Glutamatergic neuron (in vitro differentiated cells): Measurements from ENCODE around the gene MMP28. TPM values are rescaled to one million over a fixed set of nuclear protein-coding genes. Genes with fewer than 3 reads are reported as not detected.

Source experiments
- DNase-seq: peaks from one replicate; pipeline ENCODE4 v3.0.0; 2022
- H3K27ac Mint-ChIP-seq: one replicate; pipeline ENCODE4 v1.8.0; 2020; ENCODE audit warnings: mild to moderate bottlenecking, mixed read lengths, inconsistent platforms; ENCODE audit not compliant: unreplicated experiment
- H3K27me3 Mint-ChIP-seq: one replicate; pipeline ENCODE4 v1.8.0; 2020; ENCODE audit warnings: mild to moderate bottlenecking, moderate library complexity, mixed read lengths, inconsistent platforms; ENCODE audit not compliant: unreplicated experiment
- H3K36me3 Mint-ChIP-seq: one replicate; pipeline ENCODE4 v1.8.0; 2020; ENCODE audit warnings: mild to moderate bottlenecking, mixed read lengths, inconsistent platforms; ENCODE audit not compliant: unreplicated experiment
- H3K4me1 Mint-ChIP-seq: one replicate; pipeline ENCODE4 v1.8.0; 2020; ENCODE audit warnings: mild to moderate bottlenecking, low read depth, mixed read lengths, inconsistent platforms; ENCODE audit not compliant: unreplicated experiment
- H3K4me3 Mint-ChIP-seq: one replicate; pipeline ENCODE4 v1.8.0; 2020; ENCODE audit warnings: mild to moderate bottlenecking, mixed read lengths, inconsistent platforms; ENCODE audit not compliant: unreplicated experiment
- H3K9me3 Mint-ChIP-seq: one replicate; pipeline ENCODE4 v1.8.0; 2020; ENCODE audit warnings: mild to moderate bottlenecking, moderate library complexity, mixed read lengths, inconsistent platforms; ENCODE audit not compliant: unreplicated experiment
- long read RNA-seq: library from polyadenylated mRNA; unstranded; transcript quantifications from one replicate; pipeline ENCODE4 v2.0.0, GENCODE V29; 2020; ENCODE audit not compliant: unreplicated experiment
- total RNA-seq: library from RNA; stranded (reverse); fragmentation: NEBNext Ultra II Directional; extraction: Animal tissue kit (Norgen Biotek cat#: 25700); gene quantifications from one replicate; pipeline ENCODE4 v1.2.1, GENCODE V29; 2021; ENCODE audit not compliant: unreplicated experiment
- TF ChIP-seq, protein P1 (sequence below): fragments of 200-600 bp; sonication (generic); IDR thresholded peaks from one replicate; pipeline ENCODE4 v1.5.0; 2021; ENCODE audit not compliant: partially characterized antibody, unreplicated experiment

MMP28 gene, protein sequence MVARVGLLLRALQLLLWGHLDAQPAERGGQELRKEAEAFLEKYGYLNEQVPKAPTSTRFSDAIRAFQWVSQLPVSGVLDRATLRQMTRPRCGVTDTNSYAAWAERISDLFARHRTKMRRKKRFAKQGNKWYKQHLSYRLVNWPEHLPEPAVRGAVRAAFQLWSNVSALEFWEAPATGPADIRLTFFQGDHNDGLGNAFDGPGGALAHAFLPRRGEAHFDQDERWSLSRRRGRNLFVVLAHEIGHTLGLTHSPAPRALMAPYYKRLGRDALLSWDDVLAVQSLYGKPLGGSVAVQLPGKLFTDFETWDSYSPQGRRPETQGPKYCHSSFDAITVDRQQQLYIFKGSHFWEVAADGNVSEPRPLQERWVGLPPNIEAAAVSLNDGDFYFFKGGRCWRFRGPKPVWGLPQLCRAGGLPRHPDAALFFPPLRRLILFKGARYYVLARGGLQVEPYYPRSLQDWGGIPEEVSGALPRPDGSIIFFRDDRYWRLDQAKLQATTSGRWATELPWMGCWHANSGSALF
- 0.49 TPM for total RNA-seq
- long read RNA-seq, result 0 reads

DNA sequence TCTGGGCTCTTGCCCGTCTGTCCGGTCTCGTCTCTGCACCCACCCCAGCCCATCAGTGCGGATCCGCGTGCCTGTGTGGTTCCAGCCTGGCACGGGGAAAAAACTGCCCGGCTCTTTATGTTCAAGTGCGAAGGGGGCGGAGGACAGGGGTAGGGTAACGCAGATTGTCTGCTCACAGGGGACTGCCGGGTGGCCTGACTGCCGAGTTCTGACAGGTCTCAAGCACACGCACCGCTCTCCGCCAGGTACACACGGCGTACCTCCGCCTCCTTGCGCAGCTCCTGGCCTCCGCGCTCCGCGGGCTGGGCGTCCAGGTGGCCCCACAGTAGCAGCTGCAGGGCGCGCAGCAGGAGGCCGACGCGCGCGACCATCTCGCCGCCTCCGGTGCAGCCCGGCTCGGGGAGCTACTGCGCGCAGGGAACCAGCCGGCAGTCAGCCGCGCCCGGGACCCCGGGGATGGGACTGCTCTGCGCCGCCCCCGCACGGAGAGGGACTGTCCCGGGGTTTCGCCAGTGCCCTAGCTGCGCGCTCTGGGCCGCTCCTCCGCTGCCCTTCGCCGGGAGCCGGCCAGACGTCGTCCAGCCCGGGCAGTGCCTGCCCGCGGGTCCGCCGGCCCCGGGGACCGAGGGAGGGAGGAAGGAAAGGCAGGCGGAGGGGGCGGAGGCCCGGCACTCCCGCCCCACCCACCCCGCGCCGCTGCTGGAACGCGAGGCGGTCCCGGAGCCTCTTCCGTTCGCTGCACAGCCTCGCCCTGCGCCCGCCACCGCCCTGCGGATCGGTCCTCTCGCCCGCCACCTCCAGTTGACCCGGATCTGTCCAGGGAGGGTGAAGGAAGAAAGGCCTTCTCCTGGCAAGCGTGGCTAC is at the start of gene MMP28:
Gene MMP28 (minus strand): TSS at position 635 of the 864 bp plus-strand sequence. CDS start 264 bp downstream, at position 371.
- Mint-ChIP-seq H3K36me3 (peaks cover 7% of the 10 kb centered on the region), H3K4me1 (peaks cover 2% of the 10 kb centered on the region), H3K27me3 (peaks cover 30% of the 10 kb centered on the region), H3K9me3 (no peaks in the 10 kb centered on the region), H3K27ac (no peak within 1 kb of the TSS), H3K4me3 (peak within 1 kb of the TSS; percentile 75)
- peak; percentile 66 for DNase-seq
- TF ChIP-seq, protein P1, sequence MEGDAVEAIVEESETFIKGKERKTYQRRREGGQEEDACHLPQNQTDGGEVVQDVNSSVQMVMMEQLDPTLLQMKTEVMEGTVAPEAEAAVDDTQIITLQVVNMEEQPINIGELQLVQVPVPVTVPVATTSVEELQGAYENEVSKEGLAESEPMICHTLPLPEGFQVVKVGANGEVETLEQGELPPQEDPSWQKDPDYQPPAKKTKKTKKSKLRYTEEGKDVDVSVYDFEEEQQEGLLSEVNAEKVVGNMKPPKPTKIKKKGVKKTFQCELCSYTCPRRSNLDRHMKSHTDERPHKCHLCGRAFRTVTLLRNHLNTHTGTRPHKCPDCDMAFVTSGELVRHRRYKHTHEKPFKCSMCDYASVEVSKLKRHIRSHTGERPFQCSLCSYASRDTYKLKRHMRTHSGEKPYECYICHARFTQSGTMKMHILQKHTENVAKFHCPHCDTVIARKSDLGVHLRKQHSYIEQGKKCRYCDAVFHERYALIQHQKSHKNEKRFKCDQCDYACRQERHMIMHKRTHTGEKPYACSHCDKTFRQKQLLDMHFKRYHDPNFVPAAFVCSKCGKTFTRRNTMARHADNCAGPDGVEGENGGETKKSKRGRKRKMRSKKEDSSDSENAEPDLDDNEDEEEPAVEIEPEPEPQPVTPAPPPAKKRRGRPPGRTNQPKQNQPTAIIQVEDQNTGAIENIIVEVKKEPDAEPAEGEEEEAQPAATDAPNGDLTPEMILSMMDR, result no peak

DNA sequence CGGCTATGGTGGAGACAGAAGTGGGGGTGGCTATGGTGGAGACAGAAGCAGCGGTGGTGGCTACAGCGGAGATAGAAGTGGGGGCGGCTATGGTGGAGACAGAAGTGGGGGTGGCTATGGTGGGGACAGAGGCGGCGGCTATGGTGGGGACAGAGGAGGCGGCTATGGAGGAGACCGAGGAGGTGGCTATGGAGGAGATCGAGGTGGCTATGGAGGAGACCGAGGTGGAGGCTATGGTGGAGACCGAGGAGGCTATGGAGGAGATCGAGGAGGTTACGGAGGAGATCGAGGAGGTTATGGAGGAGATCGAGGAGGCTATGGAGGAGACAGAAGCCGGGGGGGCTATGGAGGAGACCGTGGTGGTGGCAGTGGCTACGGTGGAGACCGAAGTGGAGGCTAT is 49.1 kb upstream of the MMP28 start:
- Mint-ChIP-seq H3K4me3 (no peak overlapping the region), H3K27ac (no peak overlapping the region), H3K36me3 (no peaks in the 10 kb centered on the region), H3K4me1 (peaks cover under 1% of the 10 kb centered on the region), H3K27me3 (peaks cover 2% of the 10 kb centered on the region), H3K9me3 (no peaks in the 10 kb centered on the region)
- no peak for DNase-seq
- TF ChIP-seq, protein P1, result no peak

DNA sequence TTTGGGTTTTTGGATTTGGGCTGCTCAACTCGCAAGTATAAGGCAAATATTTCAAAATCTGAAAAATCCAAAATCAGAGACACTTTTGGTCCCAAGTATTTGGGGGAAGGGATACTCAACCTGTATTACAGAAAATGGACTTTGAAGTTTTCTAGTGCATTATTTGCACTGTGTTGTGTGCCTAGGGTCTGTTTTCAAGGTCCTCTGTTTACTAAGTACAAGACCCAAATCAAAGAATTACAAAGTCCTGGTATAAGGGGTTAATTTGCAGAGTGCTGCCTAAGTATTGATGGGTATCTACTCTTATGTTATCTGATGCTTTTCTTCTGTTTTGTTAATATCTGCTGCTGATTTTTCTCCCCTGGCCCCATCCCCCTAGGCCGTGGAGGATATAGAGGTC is 48.3 kb upstream of the MMP28 start:
- Mint-ChIP-seq H3K27me3 (peaks cover 2% of the 10 kb centered on the region), H3K27ac (no peak overlapping the region), H3K9me3 (no peaks in the 10 kb centered on the region), H3K4me1 (no peaks in the 10 kb centered on the region), H3K36me3 (no peaks in the 10 kb centered on the region), H3K4me3 (no peak overlapping the region)
- no peak for DNase-seq
- TF ChIP-seq, protein P1, result no peak

DNA sequence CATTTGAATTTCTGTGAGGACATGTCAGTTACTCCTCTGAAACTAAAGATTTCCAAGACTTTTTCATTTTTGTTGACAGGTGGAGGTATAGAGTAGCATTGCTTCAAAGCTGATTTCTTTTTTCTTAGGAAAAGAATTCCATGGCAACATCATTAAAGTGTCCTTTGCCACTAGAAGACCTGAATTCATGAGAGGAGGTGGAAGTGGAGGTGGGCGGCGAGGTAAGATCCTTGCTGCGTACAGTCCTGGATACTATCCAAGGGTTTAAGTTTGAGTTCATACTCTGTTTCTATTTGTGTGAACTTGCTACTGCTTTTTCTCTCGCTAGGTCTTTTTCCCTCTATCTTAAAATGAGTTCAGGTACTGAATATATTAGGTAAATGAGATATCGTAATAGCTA is 46.8 kb upstream of the MMP28 start:
- H3K4me3 Mint-ChIP-seq, result no peak overlapping the region
- TF ChIP-seq, protein P1, result no peak
- peak overlapping the region; percentile 26 for H3K27ac Mint-ChIP-seq
- peaks cover 2% of the 10 kb centered on the region for H3K27me3 Mint-ChIP-seq
- DNase-seq, result no peak
- H3K9me3 Mint-ChIP-seq, result no peaks in the 10 kb centered on the region
- H3K4me1 Mint-ChIP-seq, result no peaks in the 10 kb centered on the region
- H3K36me3 Mint-ChIP-seq, result no peaks in the 10 kb centered on the region
